Gastrocnemius medialis (tissue), 4 donors: ENCODE results near the gene RGMA. TPM values are rescaled to one million over a fixed set of nuclear protein-coding genes. Genes with fewer than 3 reads are reported as not detected.

Source experiments
- ATAC-seq, 2 donors: fragments of 150-250 bp; one replicate each; pipeline ENCODE4 v1.9.1; 2016
- DNase-seq, 2 donors: peaks; one replicate each; pipeline ENCODE4 v3.0.0-alpha.2; 2019
- H3K27ac ChIP-seq, 4 donors: fragments of 200-600 bp; sonication (generic); 1 replicate in 1 of 4; 2 replicates in 3 of 4; pipeline ENCODE4 v1.5.1; 2016 to 2018; ENCODE audit warnings: mild to moderate bottlenecking in 2 of 4, moderate library complexity in 1 of 4
- H3K27me3 ChIP-seq, 3 donors: fragments of 200-600 bp; sonication (generic) in 2 of 3; 1 replicate in 1 of 3; 2 replicates in 2 of 3; pipeline versions ENCODE4 v1.5.1 to v1.6.0; 2016 to 2019; ENCODE audit warnings: mild to moderate bottlenecking in 1 of 3, moderate library complexity in 1 of 3
- H3K36me3 ChIP-seq, 2 donors: fragments of 200-600 bp; sonication (generic) in 1 of 2; one replicate each; pipeline ENCODE4 v1.5.1; 2017 to 2018
- H3K4me1 ChIP-seq, 2 donors: fragments of 200-600 bp; sonication (generic) in 1 of 2; one replicate each; pipeline ENCODE4 v1.5.1; 2016 to 2017; ENCODE audit warnings: mild to moderate bottlenecking in 2 of 2
- H3K4me3 ChIP-seq, 4 donors: fragments of 200-600 bp; sonication (generic) in 3 of 4; 1 replicate in 1 of 4; 2 replicates in 3 of 4; pipeline ENCODE4 v1.5.1; 2016 to 2019; ENCODE audit warnings: mild to moderate bottlenecking in 2 of 4
- H3K9me3 ChIP-seq, 3 donors: fragments of 200-600 bp; sonication (generic) in 2 of 3; 1 replicate in 1 of 3; 2 replicates in 2 of 3; pipeline ENCODE4 v1.5.1; 2016 to 2019
- CTCF ChIP-seq, 5 experiments: fragments of 450-650 bp in 3 of 5; fragments of 200-600 bp in 2 of 5; sonication (generic) in 2 of 5; IDR thresholded peaks in 4 of 5; conservative IDR thresholded peaks in 1 of 5; 1 replicate in 4 of 5; 2 replicates in 1 of 5; pipeline ENCODE4 v1.5.1; 2016 to 2019; ENCODE audit warnings: antibody characterized with exemption in 5 of 5, mild to moderate bottlenecking in 3 of 5, moderate library complexity in 3 of 5
- POLR2A ChIP-seq, 2 donors: fragments of 450-650 bp; IDR thresholded peaks; one replicate each; pipeline ENCODE4 v1.6.1; 2017; ENCODE audit warnings: antibody characterized with exemption in 2 of 2, mild to moderate bottlenecking in 2 of 2, moderate library complexity in 2 of 2
- in situ Hi-C, 4 donors: fragments of 200-750 bp; cut with MboI; loops; one replicate each; pipeline versions ENCODE4 v1.15.0 to v1.8.0; 2017; ENCODE audit warnings: low sequenced_read_pairs in 4 of 4
- intact Hi-C: fragments of 100-400 bp; cut with DNase I; formaldehyde crosslinking; loops from one replicate; pipeline ENCODE4 v1.15.1; 2023; ENCODE audit warnings: low total_unique reads
- total RNA-seq, 4 donors: library from RNA; depleted of rRNA; stranded (reverse); fragments of >200 nt; gene quantifications; one replicate each; pipeline versions ENCODE4 v1.1.0 to v1.2.3, GENCODE V29; 2016

RGMA gene
- total RNA-seq, 4 donors from 2014 or later: 150 to 290 (median 184) TPM

- H3K27ac ChIP-seq: peak overlapping the region in 2 of 4 donors; percentile 55 to 89
- H3K36me3 ChIP-seq: peaks cover 0 to 81% of the 10 kb centered on the region in 2 donors
- no peaks in the 10 kb centered on the region for H3K27me3 ChIP-seq
- peaks cover 10 to 14% of the 10 kb centered on the region in 2 donors for H3K4me1 ChIP-seq
- no peak overlapping the region for H3K4me3 ChIP-seq
- no peaks in the 10 kb centered on the region for H3K9me3 ChIP-seq
- in situ Hi-C loops: loop anchor here (5.0 to 25.0 kb wide), 2 partner anchors 224 to 234 kb away; no protein-coding TSS in a partner anchor
- DNase-seq: no peak
- ATAC-seq: no peak
- TF ChIP-seq CTCF (IDR thresholded peaks at IDR 0.05 in 4 of 5, conservative IDR thresholded peaks at IDR 0.05 in 1 of 5) (no peak), POLR2A (IDR thresholded peaks at IDR 0.05) (no peak)
- intact Hi-C loops: no loop called here
These were observed 67.8 kb downstream of the RGMA start for GRCh38 chr15:93020976-93021772.

GRCh38 chr15:93019971-93020370, 69.0 kb downstream of the RGMA start:
- Histone ChIP-seq H3K4me1 (peaks cover 0 to 3% of the 10 kb centered on the region in 2 donors), H3K36me3 (peaks cover 0 to 81% of the 10 kb centered on the region in 2 donors), H3K9me3 (no peaks in the 10 kb centered on the region), H3K4me3 (no peak overlapping the region), H3K27me3 (no peaks in the 10 kb centered on the region), H3K27ac (peak overlapping the region in 1 of 4 donors; percentile 89)
- no peak for TF ChIP-seq POLR2A (IDR thresholded peaks at IDR 0.05)
- TF ChIP-seq CTCF (IDR thresholded peaks at IDR 0.05 in 4 of 5, conservative IDR thresholded peaks at IDR 0.05 in 1 of 5): no peak
- DNase-seq (no peak), ATAC-seq (no peak)
- in situ Hi-C loops (loop anchor here (5.0 to 25.0 kb wide), 2 partner anchors 223 to 233 kb away; no protein-coding TSS in a partner anchor), intact Hi-C loops (no loop called here)

- no peak for TF ChIP-seq CTCF (IDR thresholded peaks at IDR 0.05 in 4 of 5, conservative IDR thresholded peaks at IDR 0.05 in 1 of 5)
- TF ChIP-seq POLR2A (IDR thresholded peaks at IDR 0.05): no peak
- Histone ChIP-seq H3K36me3 (peaks cover 0 to 81% of the 10 kb centered on the region in 2 donors), H3K4me3 (no peak overlapping the region), H3K4me1 (peaks cover 0 to 3% of the 10 kb centered on the region in 2 donors), H3K27me3 (no peaks in the 10 kb centered on the region), H3K27ac (peak overlapping the region; percentile 8 to 89 (median 29)), H3K9me3 (no peaks in the 10 kb centered on the region)
- in situ Hi-C loops (loop anchor here in 3 of 4 donors (25.0 kb wide), 1 partner anchor 232 kb away; no protein-coding TSS in a partner anchor), intact Hi-C loops (no loop called here)
- DNase-seq (no peak), ATAC-seq (no peak)
These were observed 69.9 kb downstream of the RGMA start for GRCh38 chr15:93019090-93019489.

GRCh38 chr15:93018574-93018973, 70.4 kb downstream of the RGMA start:
- H3K36me3 ChIP-seq: peaks cover 0 to 81% of the 10 kb centered on the region in 2 donors
- no peaks in the 10 kb centered on the region for H3K9me3 ChIP-seq
- peaks cover 0 to 3% of the 10 kb centered on the region in 2 donors for H3K4me1 ChIP-seq
- no peak overlapping the region for H3K4me3 ChIP-seq
- H3K27ac ChIP-seq: peak overlapping the region; percentile 8 to 89 (median 41)
- TF ChIP-seq CTCF (IDR thresholded peaks at IDR 0.05 in 4 of 5, conservative IDR thresholded peaks at IDR 0.05 in 1 of 5) (peak in 3 of 5 experiments; percentile 27 to 33 (median 32)), POLR2A (IDR thresholded peaks at IDR 0.05) (no peak)
- DNase-seq: no peak
- intact Hi-C loops: no loop called here
- peak; percentile 50 to 68 for ATAC-seq
- in situ Hi-C loops: loop anchor here in 3 of 4 donors (25.0 kb wide), 1 partner anchor 231 kb away; no protein-coding TSS in a partner anchor
- H3K27me3 ChIP-seq: no peaks in the 10 kb centered on the region
